NCI-H1092 treated with DMSO at 0.1 percent for 48 hours (cell line): ENCODE results near the gene DDC.
"Not testable (repeated sequence)": the region's sequence is repeated elsewhere in the genome, so short reads cannot be mapped to it uniquely, and the experiment has no call there.

Experiments
- DNase-seq: peaks from one replicate; lab custom pipeline; 2025; lab: John Stamatoyannopoulos, UW

DDC gene

GRCh38 chr7:50554431-50555322 is 10.5 kb downstream of the DDC start:
- DNase-seq, result no peak

- no peak for DNase-seq
Measured at GRCh38 chr7:50553973-50554372, 11.2 kb downstream of the DDC start.

DNA sequence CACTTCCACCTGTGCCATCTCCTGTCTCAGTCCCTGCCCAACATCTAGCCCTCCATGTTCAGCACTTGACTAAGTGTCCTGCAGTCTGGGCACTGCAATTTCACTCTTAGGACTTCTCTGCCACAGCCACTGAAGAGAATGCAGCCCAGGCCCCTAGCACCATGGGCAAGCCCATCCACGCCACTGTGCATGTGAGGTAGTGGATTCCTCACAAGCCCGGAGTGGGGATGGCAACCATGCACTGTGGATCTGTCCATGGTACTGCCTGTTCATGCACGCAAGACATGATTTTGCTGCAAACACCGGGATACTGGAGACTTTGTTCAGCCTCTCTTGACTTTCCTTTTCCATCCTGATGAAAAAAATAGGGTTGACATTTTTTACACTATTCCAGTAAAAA is 12.3 kb downstream of the DDC start:
- DNase-seq, result no peak

GRCh38 chr7:50552139-50552538 is 13.1 kb downstream of the DDC start:
- DNase-seq, result peak; percentile 100

GRCh38 chr7:50545613-50546012 is 19.6 kb downstream of the DDC start:
- not testable (repeated sequence) for DNase-seq

DNA sequence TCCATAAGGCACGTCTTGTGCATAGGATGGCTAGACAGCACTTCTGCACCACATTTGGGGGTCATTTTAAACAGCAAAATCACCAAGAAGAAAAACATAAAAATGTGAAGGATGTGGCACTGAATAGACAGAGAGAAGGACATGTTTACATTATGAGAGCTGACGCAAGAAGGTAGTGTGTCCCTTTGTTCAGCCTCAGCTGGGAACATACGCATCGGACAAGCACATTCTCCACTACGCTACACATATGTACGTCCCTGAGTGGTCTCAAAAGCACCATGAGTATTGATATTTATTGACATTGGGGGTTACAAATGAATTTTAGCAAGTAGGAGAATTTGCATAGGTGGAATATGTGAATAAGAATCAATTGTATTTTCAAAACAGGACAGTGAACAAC is 20.2 kb downstream of the DDC start:
- peak; percentile 54 for DNase-seq

- no peak for DNase-seq
Measured at GRCh38 chr7:50543776-50544442, 21.3 kb downstream of the DDC start.

DNA sequence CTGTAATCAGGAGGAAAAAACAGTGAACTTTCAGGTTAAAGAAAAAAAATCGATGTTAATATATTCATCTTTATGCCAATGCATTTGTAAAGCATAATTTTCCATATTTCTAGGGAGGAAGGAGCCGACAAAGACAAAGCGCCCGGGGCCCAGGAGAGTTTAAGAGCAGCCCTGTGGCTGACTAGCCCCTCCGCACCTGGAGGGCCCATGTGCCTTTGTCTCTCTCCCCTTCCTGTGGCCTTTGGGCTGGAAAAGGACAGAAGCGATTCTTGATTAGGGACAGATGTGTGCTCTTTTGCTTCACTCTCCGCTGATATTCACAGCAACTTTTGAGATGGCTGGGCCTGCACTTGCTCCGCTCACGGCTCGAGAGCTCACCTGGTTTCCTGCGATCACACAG is 23.1 kb downstream of the DDC start:
- DNase-seq, result no peak

- no peak for DNase-seq
Measured at GRCh38 chr7:50540785-50541579, 24.2 kb downstream of the DDC start.

GRCh38 chr7:50539725-50540124 is 25.5 kb downstream of the DDC start:
- no peak for DNase-seq

DNA sequence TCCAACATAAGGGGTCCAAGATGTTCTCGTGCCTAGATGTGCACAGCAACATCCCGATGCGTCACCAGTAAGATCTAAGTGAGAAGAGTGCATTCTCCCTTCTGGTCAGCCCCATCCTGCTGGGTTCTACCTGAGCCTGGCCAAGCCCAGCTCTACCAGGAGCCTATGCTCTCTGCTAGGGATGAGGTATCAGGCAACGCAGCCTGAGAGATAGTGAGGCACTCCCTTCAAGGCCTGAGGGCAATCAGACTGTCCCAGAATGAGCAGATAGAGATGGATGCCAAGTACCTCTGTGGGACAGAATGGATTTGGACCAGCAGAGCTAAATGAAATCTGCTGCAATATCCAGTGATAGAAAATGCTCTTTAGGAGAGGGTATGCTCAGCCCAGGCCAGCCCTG is 26.7 kb downstream of the DDC start:
- DNase-seq, result no peak

GRCh38 chr7:50537417-50537816 is 27.8 kb downstream of the DDC start:
- no peak for DNase-seq

- not testable (repeated sequence) for DNase-seq
Measured at GRCh38 chr7:50535291-50535711, 29.9 kb downstream of the DDC start.

DNA sequence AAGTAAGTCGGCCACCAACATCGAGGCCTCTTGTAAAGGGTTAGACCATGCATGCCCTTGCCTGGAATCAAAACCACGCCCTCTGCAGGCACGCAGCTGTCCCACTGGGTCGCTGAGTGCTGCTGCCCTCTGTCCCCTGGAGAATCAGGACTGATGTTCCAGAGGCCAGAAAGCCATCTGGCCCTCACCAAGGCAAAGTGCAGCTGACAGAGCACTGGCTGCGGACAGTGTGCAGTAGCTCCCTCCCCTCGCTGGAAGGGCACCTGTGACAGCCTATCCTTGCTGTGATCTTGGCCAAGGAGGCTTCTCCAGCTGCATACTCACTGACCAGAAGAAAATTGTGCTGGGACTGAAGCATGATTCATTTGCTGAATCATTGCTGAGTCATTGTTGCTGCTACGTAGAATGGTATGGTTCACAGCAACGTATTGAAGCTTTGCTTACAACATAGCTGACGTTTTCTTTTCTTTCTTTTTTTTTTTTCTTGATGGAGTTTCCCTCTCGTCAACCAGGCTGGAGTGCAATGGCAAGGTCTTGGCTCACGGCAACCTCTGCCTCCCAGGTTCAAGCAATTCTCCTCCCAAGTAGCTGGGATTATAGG is 30.4 kb downstream of the DDC start:
- no peak for DNase-seq

- no peak for DNase-seq
Measured at GRCh38 chr7:50533866-50534265, 31.3 kb downstream of the DDC start.

DNA sequence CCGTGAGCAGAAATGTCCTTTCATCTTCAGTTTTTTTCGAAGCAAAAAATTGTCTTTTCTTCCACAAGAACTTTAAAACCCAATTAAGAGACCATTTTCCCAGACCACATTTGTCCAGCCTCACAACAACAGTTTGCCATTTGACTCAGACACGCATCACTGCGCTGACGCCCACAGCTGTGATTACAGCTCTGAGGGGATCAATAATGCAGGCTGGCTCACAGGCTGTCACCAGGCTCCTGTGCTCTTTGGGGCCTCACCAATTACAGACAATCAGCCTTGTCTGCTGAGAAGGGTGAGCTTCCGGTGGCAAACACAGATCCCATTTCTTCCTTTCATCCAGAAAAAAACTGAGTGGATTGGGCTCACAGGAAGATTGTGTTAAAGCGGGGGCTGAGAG is 33.3 kb downstream of the DDC start:
- DNase-seq, result peak; percentile 99

DNA sequence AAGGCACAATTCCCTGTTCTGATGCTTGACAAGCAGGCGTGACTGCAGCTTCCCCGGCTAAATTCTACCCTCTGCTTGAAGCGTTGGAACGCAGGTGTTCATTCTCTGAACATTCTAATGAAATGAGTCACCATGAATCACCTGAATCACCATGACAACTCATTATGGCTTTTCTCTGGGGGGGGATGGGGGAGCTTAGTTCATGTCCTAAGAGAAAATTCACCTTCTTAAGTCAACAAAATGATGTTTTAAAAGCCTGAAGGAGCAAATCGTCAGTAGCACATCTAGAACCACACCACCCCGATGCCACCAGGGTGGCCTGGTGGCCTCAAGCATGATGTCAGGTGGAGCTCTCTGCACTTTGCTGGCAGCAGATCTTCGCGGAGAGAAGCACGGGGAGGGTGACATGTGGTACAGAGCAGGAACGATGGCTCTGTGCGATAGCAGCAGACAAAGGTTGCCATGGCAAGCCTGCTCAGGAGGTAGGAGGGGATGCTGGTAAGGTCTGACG is 33.7 kb downstream of the DDC start:
- DNase-seq, result peak; percentile 99

DNA sequence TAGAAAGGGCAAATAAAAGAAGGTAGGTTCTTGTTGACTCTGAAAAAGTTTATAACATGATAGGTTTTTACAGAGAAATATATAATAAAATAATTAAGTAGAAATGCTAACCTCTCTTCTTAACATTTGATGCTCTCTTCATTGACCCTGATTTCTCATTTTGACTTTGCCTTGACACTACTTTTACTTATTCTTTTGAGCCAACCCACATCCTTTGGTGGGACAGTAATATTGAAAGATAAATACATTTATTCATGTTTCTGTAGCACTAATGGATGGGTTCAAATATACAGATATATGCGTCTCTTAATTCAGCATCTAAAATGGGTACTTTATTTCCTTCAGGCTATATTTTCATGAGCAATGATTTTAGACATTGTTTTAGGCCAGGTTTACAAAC is 34.4 kb downstream of the DDC start:
- no peak for DNase-seq

- DNase-seq, result no peak
Measured at GRCh38 chr7:50529093-50529862, 35.9 kb downstream of the DDC start.

GRCh38 chr7:50528266-50529092 is 36.7 kb downstream of the DDC start:
- DNase-seq, result no peak
